Measurements from ENCODE around the gene TMEM60. TPM values are rescaled to one million over a fixed set of nuclear protein-coding genes. Genes with fewer than 3 reads are reported as not detected.
A peak's percentile ranks its signal among the peaks of the same experiment; 100 is the strongest.
"Not testable (repeated sequence)": the region's sequence is repeated elsewhere in the genome, so short reads cannot be mapped to it uniquely, and the experiment has no call there.

Gene TMEM60
- total RNA-seq, 1 donor from 2014 or later: 8.1 TPM

DNA sequence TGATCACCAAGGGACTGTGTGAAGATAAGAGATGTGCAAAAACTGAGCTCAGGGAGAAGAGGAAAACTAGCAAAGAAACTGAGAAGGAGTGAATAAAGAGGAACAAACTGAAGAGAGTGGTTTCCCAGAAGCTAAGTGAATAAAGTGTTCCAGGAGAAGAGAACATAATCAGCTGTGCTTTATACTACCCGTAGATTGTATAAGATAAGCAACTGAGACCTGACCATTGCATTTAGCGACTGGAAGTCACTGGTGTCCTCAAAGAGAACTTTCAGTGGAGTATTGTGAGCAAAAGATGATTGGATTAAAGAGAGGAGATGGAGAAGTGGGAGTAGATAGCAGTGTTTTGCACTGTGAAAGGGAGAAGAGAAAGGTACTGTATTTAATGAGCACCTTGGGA lies 14.9 kb upstream of the TMEM60 start:
- DNase-seq (no peak), ATAC-seq (no peak)
- intact Hi-C loops (cut with micrococcal nuclease): no loop called here

DNA sequence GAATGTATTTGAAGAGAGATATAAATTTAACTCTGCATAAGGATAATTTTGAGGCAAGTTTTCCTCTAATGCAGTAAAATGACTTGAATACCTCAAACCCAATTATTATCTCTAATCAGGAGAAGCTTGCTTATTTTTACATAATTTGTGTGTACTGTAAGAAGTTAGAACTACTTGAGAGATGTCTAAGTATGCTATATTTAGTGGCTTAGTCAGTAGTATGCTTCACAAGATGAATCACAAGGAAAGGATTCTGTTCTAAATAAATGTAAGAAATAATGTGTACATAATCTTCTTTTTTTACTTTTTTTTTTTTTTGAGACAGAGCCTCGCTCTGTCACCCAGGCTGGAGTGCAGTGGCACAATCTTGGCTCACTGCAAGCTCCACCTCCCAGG lies 14.1 kb upstream of the TMEM60 start:
- intact Hi-C loops (cut with micrococcal nuclease): no loop called here
- ATAC-seq: no peak
- DNase-seq: no peak

- no peak for ATAC-seq
- intact Hi-C loops (cut with micrococcal nuclease): no loop called here
Observed at GRCh38 chr7:77811516-77812289, 13.5 kb upstream of the TMEM60 start.

GRCh38 chr7:77808517-77808916 lies 10.3 kb upstream of the TMEM60 start:
- ATAC-seq (no peak), DNase-seq (no peak)
- intact Hi-C loops (cut with micrococcal nuclease): no loop called here

More at GRCh38 chr7:77811516-77812289, 13.5 kb upstream of the TMEM60 start:
- DNase-seq: no peak

GRCh38 chr7:77806425-77806824 lies 8.2 kb upstream of the TMEM60 start:
- DNase-seq (no peak), ATAC-seq (no peak)
- intact Hi-C loops (cut with micrococcal nuclease): no loop called here

- ATAC-seq: no peak
- DNase-seq: no peak
- intact Hi-C loops (cut with micrococcal nuclease): no loop called here
Observed at GRCh38 chr7:77802557-77803405, 4.5 kb upstream of the TMEM60 start.

- intact Hi-C loops (cut with micrococcal nuclease): no loop called here
- ATAC-seq: no peak
- no peak for DNase-seq
Observed at GRCh38 chr7:77800730-77801129, 2.5 kb upstream of the TMEM60 start.

DNA sequence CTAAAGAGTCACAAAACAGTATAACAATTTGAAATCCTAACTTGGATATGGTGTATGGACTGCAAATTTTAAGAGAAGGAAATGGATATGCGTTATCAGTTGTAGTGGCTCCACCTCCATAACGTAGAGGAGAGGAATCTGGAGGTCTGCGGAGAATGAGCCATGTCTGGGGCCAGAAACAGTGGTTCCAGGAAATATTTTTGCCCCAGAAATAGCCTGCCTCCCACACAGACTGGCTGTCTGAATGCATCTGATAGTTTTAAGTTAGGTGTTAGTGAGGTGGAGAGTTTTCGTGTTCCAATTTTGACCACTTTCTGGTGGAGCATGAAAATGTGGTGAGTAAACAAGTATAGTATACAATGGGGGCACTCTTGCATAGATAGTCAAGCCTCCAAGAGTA lies 1.9 kb upstream of the TMEM60 start:
- ATAC-seq: no peak
- DNase-seq: no peak
- intact Hi-C loops (cut with micrococcal nuclease): no loop called here

DNA sequence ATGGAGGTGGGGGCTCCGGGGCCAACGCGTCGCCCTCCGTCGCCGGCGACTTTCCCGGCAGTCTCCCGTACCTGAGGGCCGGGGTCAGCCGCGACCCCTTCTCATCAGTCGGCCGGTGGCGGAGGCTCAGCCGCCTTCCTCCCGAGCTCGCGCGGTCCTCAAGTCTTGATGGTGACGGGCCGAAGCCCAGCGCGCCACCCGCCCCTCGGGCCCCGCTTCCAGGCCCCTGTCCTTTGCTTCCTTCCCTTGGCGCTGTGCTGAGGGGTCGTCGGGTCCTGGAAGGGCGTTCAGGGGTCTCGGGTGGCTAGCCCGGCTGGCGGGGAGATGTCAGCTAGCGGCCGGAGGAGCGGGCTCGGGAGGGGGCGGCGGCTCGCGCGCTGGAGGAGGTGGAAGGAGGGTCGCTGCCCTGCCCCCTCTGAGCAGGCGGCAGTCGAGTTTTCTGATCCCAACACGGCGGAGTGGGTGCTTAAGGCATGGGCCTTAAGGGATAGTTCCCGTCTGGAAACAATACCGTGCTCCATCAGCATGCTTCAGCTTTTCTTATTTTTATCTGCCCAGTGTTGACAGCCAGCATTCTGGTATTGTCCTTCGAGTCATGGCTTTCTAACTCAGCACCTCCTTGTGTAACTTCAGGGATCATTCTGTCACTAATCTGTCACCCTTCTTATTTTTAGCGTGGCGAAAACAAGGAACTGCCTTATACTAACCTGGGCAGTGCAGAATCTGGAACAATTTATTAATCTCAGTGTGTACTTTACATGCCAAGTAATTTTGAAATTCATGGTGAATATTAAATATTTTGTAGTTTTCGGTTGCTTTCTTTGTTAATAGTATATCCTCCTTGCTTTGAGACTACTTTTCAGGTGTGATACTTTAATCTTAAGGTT lies 1.1 kb upstream of the TMEM60 start:
- peak; percentile 16 for ATAC-seq
- intact Hi-C loops (cut with micrococcal nuclease): no loop called here
- DNase-seq: peak; percentile 57

DNA sequence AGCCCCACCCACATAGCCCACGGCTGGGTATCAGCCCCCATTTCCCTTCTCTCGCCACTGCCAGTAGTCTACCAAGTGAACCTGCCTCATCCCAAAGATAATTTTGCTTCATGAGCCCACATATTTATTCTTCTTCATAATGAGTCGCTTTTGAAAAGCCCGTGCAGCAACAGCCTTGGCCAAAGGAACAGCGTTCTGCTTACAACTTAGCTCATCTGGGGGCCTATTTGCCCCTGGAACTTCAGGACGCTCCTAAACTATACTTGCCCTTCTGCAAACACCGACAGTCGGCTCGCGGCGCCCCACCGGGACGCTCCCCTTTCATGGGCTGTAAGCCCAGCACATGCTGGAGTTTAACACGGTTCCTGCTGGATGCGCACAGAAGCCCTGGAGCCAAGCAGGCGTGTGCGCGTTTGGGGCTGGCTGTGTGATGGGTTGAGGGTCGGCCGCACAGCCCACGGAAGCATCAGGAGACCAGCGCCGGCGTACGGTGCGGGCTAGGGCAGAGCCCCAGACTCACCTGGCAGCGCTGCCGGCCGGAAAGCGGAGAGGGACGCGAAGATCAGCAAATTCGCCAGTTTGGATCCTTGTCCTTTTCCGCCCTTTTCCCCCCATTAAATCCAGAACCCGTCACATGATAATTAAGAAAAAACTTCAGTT lies 370 bp downstream of the TMEM60 start:
- intact Hi-C loops (cut with micrococcal nuclease): no loop called here
- DNase-seq: peak; percentile 62

GRCh38 chr7:77796960-77797359 lies 1.3 kb downstream of the TMEM60 start:
- intact Hi-C loops (cut with micrococcal nuclease): no loop called here
- DNase-seq: no peak
- no peak for ATAC-seq

More for the DNA sequence above, 370 bp downstream of the TMEM60 start:
- peak; percentile 16 for ATAC-seq

GRCh38 chr7:77796109-77796508 lies 2.1 kb downstream of the TMEM60 start:
- ATAC-seq: no peak
- no peak for DNase-seq
- intact Hi-C loops (cut with micrococcal nuclease): no loop called here

DNA sequence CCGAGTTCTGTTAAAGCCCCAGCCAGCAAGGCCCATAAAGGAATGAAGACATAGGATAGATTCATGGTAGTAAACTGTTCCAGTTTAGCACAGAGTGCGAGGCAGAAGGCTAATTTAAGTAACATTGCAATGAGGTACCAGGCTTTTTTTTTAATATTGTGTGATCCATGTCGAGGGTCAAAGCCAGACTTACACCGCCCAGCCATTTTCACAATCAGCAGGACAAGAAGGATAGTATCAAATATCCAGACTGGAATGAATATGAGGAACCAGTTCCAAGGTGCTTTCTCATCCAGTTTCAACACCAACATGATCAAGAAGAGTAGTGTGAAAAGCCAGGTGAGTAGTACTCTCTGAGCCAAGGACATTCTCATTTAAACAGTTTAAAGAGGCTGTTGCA lies 4.2 kb downstream of the TMEM60 start:
- intact Hi-C loops (cut with micrococcal nuclease): no loop called here
- ATAC-seq (no peak), DNase-seq (no peak)

DNA sequence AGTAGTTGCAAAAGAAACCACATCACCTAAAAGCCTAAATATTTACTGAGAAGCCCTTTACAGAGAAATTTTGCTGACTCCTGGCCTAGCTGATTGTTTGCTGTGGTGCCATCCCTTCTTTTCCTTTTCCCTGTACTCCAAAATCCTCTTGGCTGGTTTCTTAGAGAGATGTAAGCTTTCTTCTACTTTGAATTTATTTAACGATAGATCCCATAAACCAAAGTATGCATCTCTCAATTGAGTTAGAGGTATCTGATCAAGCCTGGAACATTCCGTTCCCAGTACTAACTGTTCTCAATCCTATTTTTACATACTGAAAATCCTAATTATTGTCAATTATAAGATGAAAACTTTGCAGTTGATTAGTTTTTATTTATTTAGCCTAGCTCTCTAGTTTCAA lies 6.3 kb downstream of the TMEM60 start:
- intact Hi-C loops (cut with micrococcal nuclease): no loop called here
- DNase-seq (no peak), ATAC-seq (no peak)

GRCh38 chr7:77791336-77791735 lies 6.9 kb downstream of the TMEM60 start:
- intact Hi-C loops (cut with micrococcal nuclease): no loop called here
- no peak for DNase-seq
- ATAC-seq: no peak

- no peak for ATAC-seq
- DNase-seq: no peak
- intact Hi-C loops (cut with micrococcal nuclease): no loop called here
Observed at GRCh38 chr7:77788327-77788902, 9.8 kb downstream of the TMEM60 start.

DNA sequence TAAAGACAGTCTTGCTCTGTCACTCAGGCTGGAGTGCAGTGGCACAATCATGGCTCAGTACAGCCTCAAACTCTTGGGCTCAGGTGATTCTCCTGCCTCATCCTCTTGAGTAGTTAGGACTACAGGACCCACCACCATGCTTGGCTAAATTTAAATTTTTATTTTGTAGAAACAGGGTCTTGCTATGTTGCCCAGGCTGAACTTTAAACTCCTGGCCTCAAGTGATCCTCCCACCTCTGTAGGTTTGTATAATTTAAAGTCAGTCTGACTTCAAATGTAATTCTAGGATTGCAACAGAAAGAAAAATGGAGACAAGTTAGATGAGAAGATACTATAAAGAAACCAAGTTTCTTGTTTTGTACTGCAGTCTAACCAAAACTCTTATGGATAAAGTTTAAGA lies 11.5 kb downstream of the TMEM60 start:
- DNase-seq: no peak
- intact Hi-C loops (cut with micrococcal nuclease): no loop called here
- ATAC-seq: no peak

GRCh38 chr7:77786018-77786417 lies 12.2 kb downstream of the TMEM60 start:
- DNase-seq: no peak
- intact Hi-C loops (cut with micrococcal nuclease): no loop called here
- ATAC-seq: no peak

- ATAC-seq; intact Hi-C loops (cut with micrococcal nuclease); DNase-seq: not testable (repeated sequence)
Observed at GRCh38 chr7:77784426-77784825, 13.8 kb downstream of the TMEM60 start.

Measured in left ventricle myocardium superior (tissue), 1 donor.